ENCODE results near the gene RBPMS2.
"Not testable (repeated sequence)": the region's sequence is repeated elsewhere in the genome, so short reads cannot be mapped to it uniquely, and the experiment has no call there.

Gene RBPMS2

GRCh38 chr15:64753480-64754185 lies 21.8 kb downstream of the RBPMS2 start:
- no peak for DNase-seq (ENCODE audit: low spot score)

GRCh38 chr15:64751464-64751863 lies 23.9 kb downstream of the RBPMS2 start:
- DNase-seq (ENCODE audit: low spot score): peak; percentile 40

GRCh38 chr15:64749999-64750657 lies 25.3 kb downstream of the RBPMS2 start:
- peak; percentile 79 for DNase-seq (ENCODE audit: low spot score)

GRCh38 chr15:64749167-64749566 lies 26.2 kb downstream of the RBPMS2 start:
- no peak for DNase-seq (ENCODE audit: low spot score)

- no peak for DNase-seq (ENCODE audit: low spot score)
Measured at GRCh38 chr15:64748251-64748650, 27.1 kb downstream of the RBPMS2 start.

DNA sequence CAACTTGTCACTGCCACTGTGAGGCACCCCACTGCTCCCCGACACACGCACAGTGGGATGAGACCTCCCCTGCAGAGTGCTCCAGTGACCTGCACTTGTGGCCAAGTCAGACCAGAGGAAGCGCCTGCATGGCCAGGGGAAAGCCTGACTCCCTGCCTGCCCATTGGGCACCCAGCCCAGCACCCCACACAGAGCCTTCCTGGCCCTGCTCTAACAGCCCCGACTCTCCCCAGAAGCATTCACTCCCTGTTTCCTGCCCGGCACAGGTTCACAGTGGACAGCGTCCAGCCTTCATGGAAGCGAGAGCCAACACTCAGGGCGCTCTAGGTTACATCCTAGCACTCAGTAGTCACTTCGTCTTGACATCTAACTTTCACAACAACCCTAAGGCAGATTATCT lies 27.8 kb downstream of the RBPMS2 start:
- no peak for DNase-seq (ENCODE audit: low spot score)

DNA sequence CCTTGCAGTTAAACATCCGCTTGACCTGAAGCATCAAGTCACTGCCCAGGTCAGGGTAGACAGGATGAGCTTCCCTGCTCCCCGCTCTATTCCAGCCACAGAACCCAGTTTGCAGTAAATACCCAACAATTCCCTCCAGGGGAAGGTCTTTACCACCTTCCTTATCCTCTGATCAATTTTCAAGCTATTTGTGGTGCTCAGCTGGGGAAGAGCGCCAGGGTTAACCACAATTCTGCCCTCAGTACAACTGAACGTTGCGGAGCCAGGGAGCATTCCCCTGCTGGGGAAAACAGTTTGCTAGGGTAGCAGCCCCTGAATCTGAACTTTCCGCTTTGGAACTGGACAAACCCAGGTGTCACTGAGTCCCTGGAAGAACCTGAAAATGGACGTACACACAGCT lies 28.5 kb downstream of the RBPMS2 start:
- DNase-seq (ENCODE audit: low spot score): no peak

DNA sequence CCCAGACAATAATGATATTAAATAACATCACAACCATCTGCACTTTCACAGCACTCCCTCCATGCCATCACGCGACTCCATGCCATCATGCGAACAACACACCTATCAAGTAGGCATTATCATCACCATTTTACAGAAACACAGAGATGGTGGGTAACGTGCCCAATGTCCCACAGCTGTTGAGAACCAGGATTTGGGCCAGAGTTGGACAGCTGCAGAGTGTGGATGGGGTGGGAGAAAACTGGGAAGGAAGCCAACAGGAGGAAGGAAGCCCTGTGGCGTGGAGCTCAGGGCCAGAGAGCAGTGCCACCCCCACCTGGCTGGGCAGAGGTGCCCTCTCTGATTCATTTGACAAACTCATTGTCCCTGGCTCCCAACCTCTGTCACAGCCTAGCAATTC lies 29.0 kb downstream of the RBPMS2 start:
- DNase-seq (ENCODE audit: low spot score): no peak

DNA sequence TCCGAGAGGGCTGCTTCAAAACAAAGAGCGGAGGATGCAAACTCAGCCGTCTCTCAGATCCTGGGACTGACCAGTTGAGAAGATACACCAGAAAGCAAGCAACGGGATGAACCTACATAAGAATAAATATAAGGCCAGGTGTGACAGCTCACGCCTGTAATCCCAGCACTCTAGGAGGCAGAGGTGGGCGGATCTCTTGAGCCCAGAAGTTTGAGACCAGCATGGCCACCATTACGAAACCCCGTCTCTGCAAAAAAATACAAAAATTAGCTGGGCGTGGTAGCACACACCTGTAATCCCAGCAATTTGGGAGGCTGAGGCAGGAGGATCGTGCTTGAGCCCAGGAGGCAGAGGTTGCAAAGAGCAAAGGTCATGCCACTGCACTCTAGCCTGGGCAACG lies 31.7 kb downstream of the RBPMS2 start:
- no peak for DNase-seq (ENCODE audit: low spot score)

DNA sequence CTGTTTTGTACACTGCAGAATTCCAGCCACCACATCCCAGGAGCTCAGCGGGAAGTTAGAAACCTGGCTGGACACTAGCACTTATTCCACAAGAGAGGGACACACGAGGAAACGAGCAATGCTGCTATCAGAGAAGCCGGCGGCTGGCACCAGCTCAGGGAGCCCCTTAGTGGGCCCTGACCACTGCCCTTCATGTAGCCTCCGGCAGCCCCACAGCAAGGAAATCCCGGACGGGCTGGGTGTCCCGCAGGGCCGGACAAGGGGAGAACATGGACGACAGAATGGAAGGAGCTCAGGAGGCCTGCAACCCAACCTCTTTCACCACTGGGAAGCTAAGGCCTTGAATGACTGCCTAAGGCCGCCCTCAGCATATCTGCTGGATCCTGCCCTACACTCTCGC lies 32.5 kb downstream of the RBPMS2 start:
- no peak for DNase-seq (ENCODE audit: low spot score)

- no peak for DNase-seq (ENCODE audit: low spot score)
Measured at GRCh38 chr15:64742385-64742784, 33.0 kb downstream of the RBPMS2 start.

GRCh38 chr15:64741708-64742107 lies 33.7 kb downstream of the RBPMS2 start:
- DNase-seq (ENCODE audit: low spot score): not testable (repeated sequence)

DNA sequence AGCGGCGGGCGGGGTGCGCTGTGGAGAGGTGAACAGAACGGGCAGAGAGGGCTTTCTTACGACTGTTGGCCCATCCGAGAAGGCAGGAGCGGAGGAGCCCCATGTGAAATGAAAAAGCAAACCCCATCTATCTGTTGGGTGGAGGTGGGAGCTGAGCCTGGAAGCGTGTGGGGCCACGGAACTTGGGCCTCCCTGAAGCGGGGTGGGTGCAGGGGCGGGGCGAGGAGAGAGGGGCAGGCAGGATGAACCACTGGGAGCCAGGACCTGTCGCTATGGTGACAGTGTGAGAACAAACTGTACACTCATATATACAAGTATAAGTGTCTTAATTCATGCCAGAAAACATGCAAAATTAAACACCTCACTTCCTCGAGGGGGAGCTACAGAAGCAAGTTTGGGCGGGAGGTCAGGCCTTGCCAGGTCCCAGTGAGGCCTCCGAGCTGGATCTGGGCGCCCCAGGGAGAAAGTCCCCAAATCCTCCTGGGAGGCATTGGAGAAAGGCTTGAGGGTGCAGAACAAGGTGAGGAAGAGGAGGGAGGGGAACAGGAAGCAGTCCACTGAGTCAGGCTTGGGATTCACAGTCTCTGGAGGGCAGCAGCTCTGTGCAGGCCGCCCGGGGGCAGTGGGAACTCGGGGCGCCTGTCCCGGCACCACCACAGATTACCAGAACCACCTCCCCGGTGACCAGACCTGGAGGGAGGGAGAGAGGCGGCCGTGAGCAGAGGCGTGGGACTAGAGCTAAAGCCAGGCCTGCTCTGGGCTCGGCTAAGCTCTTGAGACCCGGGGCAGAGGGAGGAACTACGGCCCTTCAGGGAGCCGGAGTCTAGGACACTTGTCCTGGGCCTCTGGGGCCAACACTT lies 34.8 kb downstream of the RBPMS2 start:
- no peak for DNase-seq (ENCODE audit: low spot score)

GRCh38 chr15:64739577-64740143 lies 35.7 kb downstream of the RBPMS2 start:
- DNase-seq (ENCODE audit: low spot score): no peak

DNA sequence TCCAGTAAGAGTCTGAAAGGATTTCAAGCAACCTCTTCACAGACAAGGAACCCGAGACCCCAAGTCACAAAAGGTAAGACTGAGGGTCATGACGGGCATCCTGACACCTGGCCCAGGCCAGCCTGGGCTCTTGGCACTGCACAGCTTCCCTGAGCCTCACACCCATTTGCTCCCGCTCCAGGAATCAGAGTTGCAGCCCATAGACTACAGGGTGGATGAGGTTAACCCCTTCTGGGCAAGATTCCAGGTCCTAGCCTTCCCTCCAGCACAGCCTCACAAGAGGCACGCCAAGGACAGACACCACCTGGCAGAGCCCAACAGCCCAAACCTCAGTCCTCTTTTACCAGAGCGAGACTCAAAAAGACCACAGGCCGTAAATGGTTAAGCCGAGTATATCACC lies 36.2 kb downstream of the RBPMS2 start:
- no peak for DNase-seq (ENCODE audit: low spot score)

GRCh38 chr15:64738226-64739095 lies 36.9 kb downstream of the RBPMS2 start:
- no peak for DNase-seq (ENCODE audit: low spot score)

DNA sequence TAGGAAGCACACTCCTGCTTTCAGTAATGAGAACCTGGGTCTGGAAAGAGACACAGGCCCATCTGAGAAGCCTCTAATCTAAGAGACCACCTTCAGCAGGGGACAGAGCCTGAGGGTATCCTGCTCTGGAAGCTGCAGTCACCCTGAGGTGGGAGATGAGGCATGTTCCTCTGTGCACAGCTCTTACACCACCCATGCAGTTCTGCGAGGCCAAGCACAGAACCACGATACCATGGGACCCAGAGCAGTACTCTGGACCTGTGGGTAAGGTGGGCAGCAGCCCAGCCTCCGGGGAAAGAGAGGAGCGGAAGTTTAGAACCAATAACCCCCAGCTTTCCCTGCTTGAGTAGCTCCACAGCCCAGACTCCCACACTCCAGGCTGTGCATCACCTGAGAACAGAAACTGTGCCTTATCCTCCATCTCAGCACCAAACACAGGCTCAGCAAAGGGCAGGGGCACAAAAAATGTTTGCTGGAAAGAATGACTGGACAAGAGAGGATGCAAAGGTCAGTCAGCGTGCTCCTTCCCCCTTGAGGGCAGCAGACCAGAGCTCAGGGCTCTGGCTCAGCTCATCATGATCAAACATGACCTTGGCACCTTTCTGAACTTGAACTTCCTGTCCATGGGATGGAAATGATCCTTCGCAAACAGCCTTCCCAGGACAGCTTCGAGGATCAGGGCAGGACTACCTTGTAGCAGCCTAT lies 43.1 kb downstream of the RBPMS2 start:
- DNase-seq (ENCODE audit: low spot score): no peak

DNA sequence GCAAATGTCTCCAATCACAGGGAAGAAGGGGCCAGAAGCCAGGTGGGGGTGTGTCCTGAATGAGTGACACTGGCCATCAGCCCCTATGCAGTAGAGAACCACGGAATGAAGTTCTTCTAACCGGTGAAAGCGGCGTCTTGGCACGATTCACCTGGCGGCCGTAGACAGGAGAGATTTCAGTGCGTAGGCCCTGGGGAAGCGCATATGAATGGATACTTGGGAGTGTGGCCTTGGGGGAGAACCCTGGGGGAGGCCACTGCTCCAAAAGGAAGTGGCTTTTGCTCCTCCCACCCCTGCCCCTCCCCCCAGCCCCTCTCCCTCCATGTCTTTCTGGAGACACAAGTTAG lies 43.6 kb downstream of the RBPMS2 start:
- DNase-seq (ENCODE audit: low spot score): no peak

GRCh38 chr15:64731012-64731804 lies 44.2 kb downstream of the RBPMS2 start:
- peak; percentile 90 for DNase-seq (ENCODE audit: low spot score)

DNA sequence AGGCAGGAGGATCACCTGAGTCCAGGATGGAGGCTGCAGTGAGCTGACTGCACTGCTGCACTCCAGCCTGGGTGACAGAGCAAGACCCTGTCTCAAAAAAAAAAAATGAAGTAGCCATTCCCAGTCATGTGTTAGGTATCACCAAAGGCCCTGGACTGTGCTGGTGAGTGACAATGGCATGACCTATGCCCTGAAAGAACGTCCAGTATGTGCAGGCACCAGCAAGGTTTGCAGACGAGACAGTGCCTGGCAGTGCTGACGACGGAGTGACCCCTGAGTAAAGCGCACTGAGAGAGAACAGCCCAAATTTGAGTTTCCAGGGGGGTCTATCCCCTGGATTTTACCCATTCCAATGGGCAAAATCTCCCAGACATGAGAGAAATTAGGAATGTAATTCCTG lies 45.2 kb downstream of the RBPMS2 start:
- no peak for DNase-seq (ENCODE audit: low spot score)

All from ecto neural progenitor cell (in vitro differentiated cells).